Endothelial cell of umbilical vein (primary cell): Measurements from ENCODE around the gene TLCD2. TPM values are rescaled to one million over a fixed set of nuclear protein-coding genes. Genes with fewer than 3 reads are reported as not detected.

Experiments used
- microRNA counts: library from miRNA; unstranded; fragments of <30 nt; microRNA quantifications from one replicate; lab custom pipeline; 2016
- polyA plus RNA-seq, 4 experiments: library from polyadenylated mRNA; depleted of rRNA in 3 of 4; stranded (reverse) in 3 of 4; unstranded in 1 of 4; fragments of >200 nt; gene quantifications; 2 replicates each; pipeline versions ENCODE4 v1.2.1 to v1.2.3, GENCODE V29; 2011 to 2012; ENCODE audit warnings: missing spikeins in 1 of 4
- total RNA-seq: library from RNA; stranded (reverse); gene quantifications from 2 replicates; pipeline ENCODE4 v1.2.3, GENCODE V29; 2021

The TLCD2 gene
- total and polyA plus RNA-seq, 2 donors (not counting 3 experiments of a cell fraction or from before 2014, with no cell fraction given), result 0.72 to 2.1 TPM

MicroRNA genes within 50 kb of the gene (microRNA counts, 767-probe panel; counts per million panel counts)
- microRNA hsa-miR-22-3p (lab: Ali Mortazavi, UCI), result 723 counts per million, percentile 96 among the panel's probes with 10 or more counts

Other genes starting within 250 kb of the TLCD2 start
- 195 and 206 TPM in 2 replicates for gene MYO1C, start 217.7 kb downstream of the TLCD2 start, total RNA-seq
- gene MYO1C, start 217.7 kb downstream of the TLCD2 start, polyA plus RNA-seq, result 141 and 145 TPM in 2 replicates
- gene INPP5K, start 193.8 kb downstream of the TLCD2 start, total RNA-seq, result 41.3 and 44.2 TPM in 2 replicates
- gene INPP5K, start 193.8 kb downstream of the TLCD2 start, polyA plus RNA-seq, result 53.8 and 54.1 TPM in 2 replicates
- gene PITPNA, start 147.6 kb downstream of the TLCD2 start, total RNA-seq, result 99.6 and 113 TPM in 2 replicates
- 50.3 and 57.0 TPM in 2 replicates for gene PITPNA, start 147.6 kb downstream of the TLCD2 start, polyA plus RNA-seq
- gene SLC43A2, start 81.5 kb downstream of the TLCD2 start, total RNA-seq, result 41.7 and 54.6 TPM in 2 replicates
- 50.9 and 52.0 TPM in 2 replicates for gene SLC43A2, start 81.5 kb downstream of the TLCD2 start, polyA plus RNA-seq
- gene SCARF1, start 64.6 kb downstream of the TLCD2 start, total RNA-seq, result 91.5 and 93.7 TPM in 2 replicates
- 52.8 and 57.8 TPM in 2 replicates for gene SCARF1, start 64.6 kb downstream of the TLCD2 start, polyA plus RNA-seq
- 8.9 and 9.4 TPM in 2 replicates for gene RILP, start 60.5 kb downstream of the TLCD2 start, total RNA-seq
- 9.3 and 10.0 TPM in 2 replicates for gene RILP, start 60.5 kb downstream of the TLCD2 start, polyA plus RNA-seq
- gene PRPF8, start 25.5 kb downstream of the TLCD2 start, total RNA-seq, result 282 and 301 TPM in 2 replicates
- 215 and 230 TPM in 2 replicates for gene PRPF8, start 25.5 kb downstream of the TLCD2 start, polyA plus RNA-seq
- 16.5 and 17.3 TPM in 2 replicates for gene WDR81, start 14.3 kb upstream of the TLCD2 start, total RNA-seq
- gene WDR81, start 14.3 kb upstream of the TLCD2 start, polyA plus RNA-seq, result 10.4 and 12.1 TPM in 2 replicates
- 0.30 TPM in 1 of 2 replicates, not detected in the other for gene SERPINF2, start 32.5 kb upstream of the TLCD2 start, total RNA-seq
- gene SERPINF2, start 32.5 kb upstream of the TLCD2 start, polyA plus RNA-seq, result 0.03 and 0.14 TPM in 2 replicates
- gene SERPINF1, start 51.7 kb upstream of the TLCD2 start, total RNA-seq, result not detected in 2 replicates
- gene SERPINF1, start 51.7 kb upstream of the TLCD2 start, polyA plus RNA-seq, result not detected in 2 replicates
- 11.5 and 14.6 TPM in 2 replicates for gene SMYD4, start 119.5 kb upstream of the TLCD2 start, total RNA-seq
- 5.3 and 6.0 TPM in 2 replicates for gene SMYD4, start 119.5 kb upstream of the TLCD2 start, polyA plus RNA-seq
- gene RPA1, start 119.6 kb upstream of the TLCD2 start, total RNA-seq, result 123 and 137 TPM in 2 replicates
- 48.9 and 50.5 TPM in 2 replicates for gene RPA1, start 119.6 kb upstream of the TLCD2 start, polyA plus RNA-seq